SK-N-MC (cell line): ENCODE results near the gene SCPEP1.

Experiments used
- EZH2 ChIP-seq: fragments of 200-600 bp; sonication (generic); IDR thresholded peaks from one replicate; pipeline ENCODE4 v1.6.1; 2017; ENCODE audit warnings: antibody characterized with exemption
- FOXP2 ChIP-seq: optimal IDR thresholded peaks from 2 replicates; pipeline ENCODE3; 2011; ENCODE audit warnings: mild to moderate bottlenecking, moderate library complexity; ENCODE audit not compliant: insufficient read depth; ENCODE audit errors: extremely low read length, control extremely low read depth

GRCh38 chr17:56997313-56997712 is 19.4 kb downstream of the SCPEP1 start:
- TF ChIP-seq EZH2 = no peak
- TF ChIP-seq FOXP2 = no peak
